Neural progenitor cell (in vitro differentiated cells): ENCODE measurements around the gene PC.

Source experiments
- CTCF ChIP-seq: fragments of 200-600 bp; sonication (generic); IDR thresholded peaks from 2 replicates; pipeline ENCODE4 v1.5.1; 2017; ENCODE audit warnings: antibody characterized with exemption, mild to moderate bottlenecking
- EZH2 ChIP-seq: fragments of 200-600 bp; sonication (generic); IDR thresholded peaks from 2 replicates; pipeline ENCODE4 v1.6.1; 2017; ENCODE audit warnings: antibody characterized with exemption, mild to moderate bottlenecking, moderate library complexity
- EZH2phosphoT487 ChIP-seq: fragments of 200-600 bp; sonication (generic); IDR thresholded peaks from 2 replicates; pipeline ENCODE4 v1.6.1; 2017; ENCODE audit warnings: antibody characterized with exemption

- TF ChIP-seq CTCF, result no peak
- no peak for TF ChIP-seq EZH2
- TF ChIP-seq EZH2phosphoT487, result no peak
These were observed 20.0 kb upstream of the PC start for GRCh38 chr11:66978229-66978628.
